Epidermal melanocyte (primary cell): Measurements from ENCODE around the gene SERPINC1.
A peak's percentile ranks its signal among the peaks of the same experiment; 100 is the strongest.
"Not testable (repeated sequence)": the region's sequence is repeated elsewhere in the genome, so short reads cannot be mapped to it uniquely, and the experiment has no call there.

Experiments used
- DNase-seq: peaks from one replicate; pipeline ENCODE4 v3.0.0; 2011; ENCODE audit warnings: low spot score; ENCODE audit not compliant: insufficient read length

SERPINC1 gene

GRCh38 chr1:173893611-173894010 is 23.5 kb downstream of the SERPINC1 start:
- no peak for DNase-seq

DNA sequence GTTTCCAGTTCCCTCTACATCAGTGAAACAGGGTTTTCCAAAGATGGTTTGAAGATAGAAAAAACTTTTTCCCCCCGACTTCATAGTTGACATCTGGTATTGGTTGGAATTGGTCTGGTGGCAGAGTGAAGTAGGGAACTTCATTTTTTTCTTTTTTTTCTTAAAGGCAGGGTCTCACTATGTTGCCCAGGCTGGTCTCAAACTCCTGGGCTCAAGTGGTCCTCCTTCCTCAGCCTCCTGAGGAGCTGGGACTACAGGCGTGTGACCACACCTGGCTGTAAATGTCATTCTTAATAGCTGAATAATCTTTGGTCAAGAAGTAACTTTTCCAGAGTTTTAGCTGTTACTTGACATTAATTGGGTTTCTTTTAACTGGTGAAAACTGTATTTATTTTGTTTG is 27.2 kb downstream of the SERPINC1 start:
- no peak for DNase-seq

- no peak for DNase-seq
Measured at GRCh38 chr1:173888749-173889148, 28.4 kb downstream of the SERPINC1 start.

DNA sequence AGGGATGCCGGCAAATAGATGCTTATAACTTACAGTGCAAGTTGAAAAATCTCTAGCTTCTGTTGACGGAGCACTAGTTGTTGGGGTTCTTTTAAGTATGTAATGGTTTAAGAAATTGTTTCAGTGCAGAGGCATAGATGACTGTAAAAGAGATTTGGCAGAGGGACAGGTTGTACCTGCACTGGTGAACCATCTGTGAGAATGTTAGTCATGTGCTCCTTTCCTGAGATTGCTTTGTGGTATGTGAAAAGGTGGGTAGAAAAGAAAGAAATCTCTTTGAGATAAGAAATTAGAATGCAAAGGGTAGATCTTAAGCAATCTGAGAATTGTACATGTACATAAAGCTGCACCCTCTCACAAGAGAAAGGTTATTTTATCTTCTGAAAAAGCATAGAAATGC is 29.5 kb downstream of the SERPINC1 start:
- no peak for DNase-seq

DNA sequence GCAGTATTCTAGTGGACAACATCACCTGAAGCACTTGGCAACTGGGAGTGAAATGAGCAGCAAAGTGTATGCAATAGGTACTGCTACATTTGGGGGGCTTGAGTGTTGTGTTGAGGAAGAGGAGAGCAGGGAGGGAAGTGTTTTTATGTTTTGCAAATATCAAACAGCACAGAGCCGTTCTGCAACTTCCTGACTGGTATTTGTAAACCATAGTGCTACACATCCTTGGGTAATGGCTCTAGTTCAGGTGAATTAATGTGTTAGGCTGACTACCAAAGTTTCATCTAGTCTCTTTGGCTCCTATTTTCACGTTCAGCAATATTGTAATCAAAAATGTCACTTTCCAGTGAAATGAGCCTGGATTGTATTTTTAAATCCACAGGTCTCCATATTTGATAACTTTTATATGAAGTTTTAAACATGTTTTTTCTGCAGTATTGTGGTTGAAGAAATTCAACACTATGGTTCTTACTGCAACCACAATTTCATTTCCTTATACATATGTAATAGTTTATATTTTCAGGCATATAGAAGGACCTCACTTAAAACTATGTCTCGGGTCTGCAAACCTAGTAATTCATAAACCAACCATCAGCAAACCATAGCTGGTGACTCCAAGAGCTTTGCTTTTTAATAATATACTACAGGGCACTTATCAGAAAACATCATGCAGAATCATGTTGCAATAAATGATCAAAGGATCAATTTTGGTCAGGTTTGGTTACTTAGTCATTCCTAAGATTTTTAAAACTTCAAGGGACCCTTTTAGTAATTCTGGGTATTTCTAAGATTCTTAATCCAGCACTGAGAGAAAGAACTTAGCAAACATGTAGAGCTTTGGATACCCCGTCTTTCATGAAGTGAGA is 30.1 kb downstream of the SERPINC1 start:
- no peak for DNase-seq

DNA sequence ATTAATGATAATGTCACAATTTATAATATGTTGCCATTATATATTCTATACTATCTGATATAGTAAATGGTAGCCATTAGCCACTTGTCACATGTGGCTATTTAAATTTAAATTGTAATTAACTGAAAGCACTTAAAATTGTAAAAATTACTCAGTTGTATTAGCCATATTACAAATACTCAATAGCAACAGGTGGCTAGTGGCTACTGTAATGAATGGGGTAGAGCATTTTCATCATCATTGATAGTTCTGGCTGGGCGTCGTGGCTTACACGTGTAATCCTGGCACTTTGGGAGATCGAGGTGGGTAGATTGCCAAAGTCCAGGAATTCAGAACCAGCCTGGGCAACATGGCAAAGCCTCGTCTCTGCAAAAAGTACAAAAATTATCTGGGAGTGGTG is 32.4 kb downstream of the SERPINC1 start:
- no peak for DNase-seq

DNA sequence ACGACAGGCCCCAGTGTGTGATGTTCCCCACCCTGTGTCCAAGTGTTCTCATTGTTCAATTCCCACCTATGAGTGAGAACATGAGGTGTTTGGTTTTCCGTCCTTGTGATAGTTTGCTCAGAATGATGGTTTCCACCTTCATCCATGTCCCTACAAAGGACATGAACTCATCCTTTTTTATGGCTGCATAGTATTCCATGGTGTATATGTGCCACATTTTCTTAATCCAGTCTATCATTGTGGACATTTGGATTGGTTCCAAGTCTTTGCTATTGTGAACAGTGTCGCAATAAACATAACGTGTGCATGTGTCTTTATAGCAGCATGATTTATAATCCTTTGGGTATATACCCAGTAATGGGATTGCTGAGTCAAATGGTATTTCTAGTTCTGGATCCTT is 36.0 kb downstream of the SERPINC1 start:
- not testable (repeated sequence) for DNase-seq

GRCh38 chr1:173878251-173878650 is 38.9 kb downstream of the SERPINC1 start:
- DNase-seq: no peak

DNA sequence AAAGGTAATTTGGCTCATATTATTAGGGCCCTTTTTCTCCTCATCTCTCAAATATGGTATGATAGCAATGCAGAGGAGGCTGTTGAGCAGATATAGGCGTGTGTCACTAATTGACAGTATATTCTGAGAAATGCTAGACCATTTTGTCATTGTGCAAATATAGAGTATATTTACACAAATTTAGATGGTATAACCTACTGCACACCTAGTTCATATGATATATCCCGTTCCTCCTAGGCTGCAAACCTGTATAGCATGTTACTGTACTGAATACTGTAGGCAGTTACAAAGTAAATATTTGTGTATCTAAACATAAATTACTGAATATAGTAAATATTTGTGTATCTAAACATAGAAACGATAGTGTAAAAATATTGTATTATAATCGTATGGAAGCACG is 40.4 kb downstream of the SERPINC1 start:
- DNase-seq: no peak

- DNase-seq: no peak
Measured at GRCh38 chr1:173871500-173871899, 45.6 kb downstream of the SERPINC1 start.

GRCh38 chr1:173871091-173871490 is 46.0 kb downstream of the SERPINC1 start:
- no peak for DNase-seq

GRCh38 chr1:173870252-173871075 is 46.7 kb downstream of the SERPINC1 start:
- no peak for DNase-seq

DNA sequence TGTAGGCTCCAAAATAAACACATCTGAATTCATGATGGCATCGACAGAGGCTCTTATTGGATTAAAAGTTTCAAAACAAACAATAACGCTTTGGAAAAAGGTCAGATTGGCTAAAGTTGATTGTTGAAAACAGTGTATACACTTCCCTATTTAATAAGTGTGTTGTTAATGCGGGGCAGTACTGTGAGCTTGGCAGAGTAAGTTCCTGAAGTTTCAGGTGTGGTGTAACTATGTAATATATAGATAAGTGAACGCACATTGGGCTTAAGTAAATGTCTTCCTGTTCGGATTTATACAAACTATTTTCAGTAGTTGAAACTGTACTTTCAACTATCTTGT is 48.1 kb downstream of the SERPINC1 start:
- DNase-seq: no peak

DNA sequence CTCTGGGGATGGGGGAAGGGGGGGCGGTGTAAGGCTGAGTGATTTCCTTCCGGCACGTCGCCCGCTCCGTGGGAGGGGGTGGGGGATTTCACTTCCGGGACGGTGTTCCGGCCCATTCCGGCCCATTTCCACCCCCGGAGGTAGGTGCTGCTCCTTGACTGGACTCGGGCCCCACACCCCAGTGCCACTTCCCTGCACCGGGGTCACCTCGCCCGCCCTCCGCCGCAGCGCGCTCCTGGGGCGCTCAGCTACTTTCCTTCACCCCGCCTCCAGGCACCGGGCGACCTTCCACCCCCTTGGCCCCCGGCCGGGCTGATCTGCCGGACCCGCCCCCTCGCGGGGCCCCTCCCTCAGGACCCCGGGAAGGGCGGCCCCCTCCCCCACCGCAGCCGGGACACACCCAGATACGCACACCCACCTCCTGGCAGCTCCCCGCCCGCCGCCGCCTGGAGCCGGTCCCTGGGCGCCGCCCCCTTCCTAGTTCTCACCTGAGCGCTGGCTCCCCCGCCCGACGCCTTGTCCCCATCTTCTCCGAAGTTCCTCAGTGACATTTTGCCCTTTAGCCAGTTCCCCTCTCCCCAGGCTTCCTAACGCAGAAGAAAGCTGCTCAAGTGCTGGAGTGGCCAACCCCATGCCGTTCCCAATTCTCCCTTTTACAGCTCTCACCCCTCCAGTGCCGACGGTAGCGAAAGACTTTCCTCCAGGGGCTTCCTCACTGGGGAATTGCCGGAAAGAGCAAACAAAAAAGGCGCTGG is 48.7 kb downstream of the SERPINC1 start, which contains the start of gene ZBTB37:
TSS of gene ZBTB37 (plus strand) at position 115 of the 755 bp plus-strand sequence. CDS start 1,846 bp downstream, outside the sequence.
- DNase-seq: peak; percentile 29

GRCh38 chr1:173867753-173868265 is 49.3 kb downstream of the SERPINC1 start, which contains the start of gene GAS5:
GAS5 (minus strand) TSS chr1:173867989.
- peak; percentile 89 for DNase-seq

DNA sequence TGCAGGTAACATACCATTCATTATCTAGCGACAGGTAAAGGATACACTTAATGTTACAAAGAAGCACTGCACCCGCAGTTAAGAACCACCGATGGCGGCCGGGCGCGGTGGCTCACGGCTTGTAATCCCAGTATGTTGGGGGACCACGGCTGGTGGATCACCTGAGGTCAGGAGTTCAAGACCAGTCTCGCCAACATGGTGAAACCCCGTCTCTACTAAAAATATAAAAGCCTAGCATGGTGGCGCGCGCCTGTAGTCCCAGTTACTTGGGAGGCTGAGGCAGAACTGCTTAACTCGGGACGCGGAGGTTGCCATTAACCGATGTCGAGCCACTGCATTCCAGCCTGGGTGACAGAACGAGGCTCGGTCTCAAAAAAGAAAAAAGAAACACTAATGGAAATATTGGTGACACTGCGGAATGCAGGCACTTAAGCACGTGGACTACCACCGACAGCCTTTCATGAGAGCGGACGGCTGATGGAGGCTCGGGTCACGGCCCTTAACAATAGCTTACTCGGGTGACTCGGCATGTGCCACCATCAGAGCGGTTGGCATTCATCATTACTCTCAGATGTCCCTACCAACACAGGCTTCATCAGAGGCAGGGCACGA is 49.9 kb downstream of the SERPINC1 start:
- no peak for DNase-seq

DNA sequence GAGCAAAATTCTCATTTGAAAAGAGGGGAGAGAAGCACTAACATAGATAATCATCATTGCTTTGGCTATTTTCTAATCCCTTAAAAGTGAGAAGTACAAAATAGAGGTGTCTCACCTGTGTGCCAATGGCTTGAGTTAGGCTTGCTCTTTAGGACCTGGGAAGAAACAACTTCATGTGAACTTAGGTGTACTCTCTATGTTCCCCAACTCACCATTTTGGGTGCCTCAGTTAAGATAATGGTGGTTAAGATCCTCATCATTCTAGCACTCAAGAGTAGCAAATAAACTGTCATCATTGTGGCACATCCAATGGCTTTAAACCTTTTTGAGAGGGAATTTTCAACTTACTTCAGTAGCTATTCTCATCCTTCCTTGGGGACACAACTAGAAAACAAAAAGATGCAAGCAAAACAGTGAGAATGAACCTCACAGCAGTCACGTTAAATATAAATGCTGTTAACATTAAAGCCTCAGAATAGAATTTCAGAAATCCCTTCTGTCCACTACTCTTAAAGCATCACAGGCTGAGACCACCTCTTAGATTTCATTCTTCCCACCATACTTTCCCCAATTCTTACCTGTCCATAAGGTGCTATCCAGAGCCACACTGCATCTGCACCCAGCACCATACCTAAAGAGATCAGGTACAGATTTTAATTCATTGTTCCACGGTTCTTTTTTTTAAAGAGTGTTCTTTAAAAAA is 50.6 kb downstream of the SERPINC1 start:
- DNase-seq: no peak

- no peak for DNase-seq
Measured at GRCh38 chr1:173865468-173866164, 51.5 kb downstream of the SERPINC1 start.

DNA sequence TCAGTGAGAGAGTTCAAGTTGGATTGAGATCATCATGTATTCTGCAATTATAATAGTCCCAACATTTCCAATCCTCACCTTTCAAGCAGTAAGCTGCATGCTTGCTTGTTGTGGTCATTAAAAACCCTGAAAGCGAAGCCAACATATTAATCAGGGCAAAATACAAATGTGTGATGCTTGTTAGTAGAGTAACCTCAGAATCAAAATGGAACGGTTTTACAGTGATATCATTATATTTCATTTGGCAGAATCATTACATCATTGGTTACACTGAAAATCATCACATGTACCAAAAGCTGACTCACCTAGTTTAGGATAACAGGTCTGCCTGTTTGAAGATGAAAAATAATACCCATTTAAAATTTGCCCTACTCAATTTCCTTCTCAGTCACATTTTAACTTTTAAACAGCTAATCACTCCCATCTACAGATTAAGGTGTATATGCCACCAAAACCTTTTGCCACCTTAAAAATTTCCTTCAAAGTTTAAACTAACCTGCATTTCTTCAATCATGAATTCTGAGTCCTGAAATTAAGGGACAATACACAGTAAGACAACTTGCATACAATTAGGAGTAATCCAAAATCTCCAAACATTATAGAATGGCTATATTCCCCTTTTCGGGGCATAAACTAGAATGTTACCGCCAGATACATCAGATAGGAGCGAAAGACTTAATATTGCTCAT is 52.8 kb downstream of the SERPINC1 start:
- no peak for DNase-seq
